Measurements from ENCODE around the gene KRTAP13-3. TPM values are rescaled to one million over a fixed set of nuclear protein-coding genes. Genes with fewer than 3 reads are reported as not detected.

The KRTAP13-3 gene
- total and polyA plus RNA-seq, 12 donors, result not detected

GRCh38 chr21:30437010-30437565 is 11.4 kb upstream of the KRTAP13-3 start:
- no peak overlapping the region for H3K27ac ChIP-seq
- DNase-seq (no peak), ATAC-seq (no peak)
- WGBS, 2 donors, result 73 to 81% methylated on average over 3 of the region's 3 CpGs
- H3K36me3 ChIP-seq, result no peaks in the 10 kb centered on the region
- no peak for TF ChIP-seq CTCF (IDR thresholded peaks at IDR 0.05)
- H3K9me3 ChIP-seq, result no peaks in the 10 kb centered on the region
- no peak overlapping the region for H3K4me3 ChIP-seq
- intact Hi-C loops (cut with DNase I), result loop anchor here in 2 of 10 donors (10.0 kb wide), 2 partner anchors 92 to 392 kb away; partner anchors contain the start of gene KRTAP23-1 (in 1 of the 2)
- no peaks in the 10 kb centered on the region for H3K4me1 ChIP-seq
- no peaks in the 10 kb centered on the region for H3K27me3 ChIP-seq

- TF ChIP-seq CTCF (IDR thresholded peaks at IDR 0.05), result peak in 8 of 9 donors; percentile 15 to 59 (median 52)
- Histone ChIP-seq H3K9me3 (no peaks in the 10 kb centered on the region), H3K36me3 (no peaks in the 10 kb centered on the region), H3K4me3 (no peak overlapping the region), H3K27me3 (no peaks in the 10 kb centered on the region), H3K4me1 (no peaks in the 10 kb centered on the region), H3K27ac (no peak overlapping the region)
- DNase-seq, result no peak
- ATAC-seq, result peak in 1 of 8 donors; percentile 58
- WGBS, 2 donors, result 31 to 36% methylated on average over 10 of the region's 10 CpGs
- intact Hi-C loops (cut with DNase I), result loop anchor here in 2 of 10 donors (10.0 kb wide), 2 partner anchors 89 to 389 kb away; partner anchors contain the start of gene KRTAP23-1 (in 1 of the 2)
Observed at GRCh38 chr21:30434033-30434631, 8.4 kb upstream of the KRTAP13-3 start.

GRCh38 chr21:30430170-30430655 is 4.5 kb upstream of the KRTAP13-3 start, which contains the start of gene KRTAP13-4:
Gene KRTAP13-4, plus strand, starts transcription at chr21:30430220. Its CDS starts 56 bp downstream, at chr21:30430276.
- intact Hi-C loops (cut with DNase I), result loop anchor here in 2 of 10 donors (10.0 kb wide), 2 partner anchors 85 to 385 kb away; partner anchors contain the start of gene KRTAP23-1 (in 1 of the 2)
- Histone ChIP-seq H3K9me3 (no peaks in the 10 kb centered on the region), H3K4me3 (no peak within 1 kb of the TSS), H3K4me1 (no peaks in the 10 kb centered on the region), H3K27ac (no peak within 1 kb of the TSS), H3K36me3 (no peaks in the 10 kb centered on the region), H3K27me3 (no peaks in the 10 kb centered on the region)
- DNase-seq (no peak), ATAC-seq (no peak)
- TF ChIP-seq CTCF (IDR thresholded peaks at IDR 0.05), result no peak
- 78% methylated on average over 9 of the region's 9 CpGs for WGBS, 2 donors

GRCh38 chr21:30426731-30427130 is 1.0 kb upstream of the KRTAP13-3 start:
- TF ChIP-seq CTCF (IDR thresholded peaks at IDR 0.05), result no peak
- ATAC-seq (no peak), DNase-seq (no peak)
- intact Hi-C loops (cut with DNase I), result no loop called here
- H3K36me3 ChIP-seq, result no peaks in the 10 kb centered on the region
- no peaks in the 10 kb centered on the region for H3K27me3 ChIP-seq
- no peak overlapping the region for H3K4me3 ChIP-seq
- 49% methylated on average over 3 of the region's 3 CpGs for WGBS, 2 donors
- no peaks in the 10 kb centered on the region for H3K4me1 ChIP-seq
- H3K27ac ChIP-seq, result no peak overlapping the region
- no peaks in the 10 kb centered on the region for H3K9me3 ChIP-seq
